ENCODE measurements around the gene SLC7A1. TPM values are rescaled to one million over a fixed set of nuclear protein-coding genes. Genes with fewer than 3 reads are reported as not detected.

SLC7A1 gene
- polyA plus RNA-seq, 3 donors, result 0.89 to 2.2 (median 0.92) TPM

DNA sequence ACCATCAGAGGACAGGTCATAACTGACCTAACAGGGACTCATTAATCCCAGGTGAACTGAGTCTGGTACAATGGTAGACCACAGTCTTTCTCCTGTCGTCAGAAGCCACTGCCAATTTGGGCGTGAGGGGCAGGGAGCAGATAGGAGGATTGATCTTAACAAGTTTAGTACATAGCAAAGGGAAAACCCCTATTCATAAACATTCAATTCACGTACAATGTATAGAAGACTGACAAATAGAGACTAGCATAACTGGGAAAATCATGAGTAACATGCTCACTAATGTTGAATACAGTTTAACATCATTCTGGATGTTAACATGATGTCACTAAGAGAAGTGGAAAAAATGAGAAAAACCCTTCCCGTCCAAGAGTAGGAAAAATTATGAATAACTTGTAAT is 54.1 kb downstream of the SLC7A1 start:
- no CpG with 5 or more reads among the region's 4 CpGs for WGBS (ENCODE audit: insufficient coverage)
- H3K36me3 ChIP-seq (replicated peaks in 1 of 2; ENCODE audit: control insufficient read depth in 1 of 2, insufficient read depth in 2 of 2, low read length in 2 of 2), result peaks cover 0 to 25% of the 10 kb centered on the region in 2 donors
- no peaks in the 10 kb centered on the region for H3K9me3 Mint-ChIP-seq

GRCh38 chr13:29540799-29541198 is 54.7 kb downstream of the SLC7A1 start:
- Histone ChIP-seq H3K4me2 (replicated peaks; ENCODE audit: extremely low read depth, low read length, poor library complexity, severe bottlenecking) (no peak overlapping the region), H3K4me1 (ENCODE audit: control insufficient read depth in 1 of 2, insufficient read depth in 2 of 2, low read length in 2 of 2) (no peaks in the 10 kb centered on the region), H3K9me3 (replicated peaks in 1 of 2; ENCODE audit: control insufficient read depth in 1 of 2, insufficient read depth in 1 of 2, low read length in 2 of 2) (no peaks in the 10 kb centered on the region), H2AFZ (ENCODE audit: insufficient read depth, low read depth, low read length, poor library complexity, severe bottlenecking) (no peak overlapping the region), H3K9ac (ENCODE audit: insufficient read depth, low read length, poor library complexity, severe bottlenecking) (no peak overlapping the region), H3K4me3 (replicated peaks in 1 of 3; ENCODE audit: low read depth in 2 of 3, low read length in 3 of 3) (no peak overlapping the region), H3K27ac (ENCODE audit: low read depth in 1 of 2, low read length in 2 of 2) (no peak overlapping the region), H4K20me1 (ENCODE audit: insufficient read depth, low read length) (no peaks in the 10 kb centered on the region), H3K79me2 (ENCODE audit: insufficient read depth, low read length) (peaks cover 23% of the 10 kb centered on the region), H3K36me3 (replicated peaks in 1 of 2; ENCODE audit: control insufficient read depth in 1 of 2, insufficient read depth in 2 of 2, low read length in 2 of 2) (peaks cover 4 to 28% of the 10 kb centered on the region in 2 donors), H3K27me3 (ENCODE audit: control insufficient read depth in 2 of 2, insufficient read depth in 2 of 2, low read length in 2 of 2) (no peaks in the 10 kb centered on the region)
- Mint-ChIP-seq H3K27ac (peak overlapping the region in 4 of 7 donors; percentile 30 to 82 (median 56)), H3K27me3 (ENCODE audit: low read depth in 3 of 3) (peaks cover 0 to 2% (median 1%) of the 10 kb centered on the region in 3 donors), H3K4me1 (no peaks in the 10 kb centered on the region), H3K9me3 (no peaks in the 10 kb centered on the region), H3K36me3 (peaks cover 32 to 36% of the 10 kb centered on the region in 2 donors), H3K4me3 (no peak overlapping the region)
- DNase-seq, result no peak
- TF ChIP-seq CTCF (IDR thresholded peaks at IDR 0.05), result no peak
- 100% methylated on average over 2 of the region's 5 CpGs for WGBS (ENCODE audit: insufficient coverage)
- intact Hi-C loops (cut with micrococcal nuclease), result no loop called here

More for the DNA sequence above, 54.1 kb downstream of the SLC7A1 start:
- Histone ChIP-seq H3K4me3 (replicated peaks in 1 of 3; ENCODE audit: low read depth in 2 of 3, low read length in 3 of 3) (no peak overlapping the region), H3K79me2 (ENCODE audit: insufficient read depth, low read length) (peaks cover 23% of the 10 kb centered on the region), H4K20me1 (ENCODE audit: insufficient read depth, low read length) (no peaks in the 10 kb centered on the region), H3K4me2 (replicated peaks; ENCODE audit: extremely low read depth, low read length, poor library complexity, severe bottlenecking) (no peak overlapping the region), H3K27me3 (ENCODE audit: control insufficient read depth in 2 of 2, insufficient read depth in 2 of 2, low read length in 2 of 2) (no peaks in the 10 kb centered on the region), H3K4me1 (ENCODE audit: control insufficient read depth in 1 of 2, insufficient read depth in 2 of 2, low read length in 2 of 2) (no peaks in the 10 kb centered on the region), H3K9me3 (replicated peaks in 1 of 2; ENCODE audit: control insufficient read depth in 1 of 2, insufficient read depth in 1 of 2, low read length in 2 of 2) (no peaks in the 10 kb centered on the region), H3K9ac (ENCODE audit: insufficient read depth, low read length, poor library complexity, severe bottlenecking) (no peak overlapping the region), H3K27ac (ENCODE audit: low read depth in 1 of 2, low read length in 2 of 2) (no peak overlapping the region), H2AFZ (ENCODE audit: insufficient read depth, low read depth, low read length, poor library complexity, severe bottlenecking) (no peak overlapping the region)
- Mint-ChIP-seq H3K27me3 (ENCODE audit: low read depth in 3 of 3) (peaks cover 0 to 2% (median 1%) of the 10 kb centered on the region in 3 donors), H3K4me3 (no peak overlapping the region), H3K4me1 (no peaks in the 10 kb centered on the region), H3K36me3 (peaks cover 28 to 35% of the 10 kb centered on the region in 2 donors), H3K27ac (peak overlapping the region in 2 of 7 donors; percentile 14 to 29)
- intact Hi-C loops (cut with micrococcal nuclease), result no loop called here
- DNase-seq, result no peak
- no peak for TF ChIP-seq CTCF (IDR thresholded peaks at IDR 0.05)

All from CD14-positive monocyte (primary cell).